Naive thymus-derived CD4-positive, alpha-beta T cell (primary cell): Measurements from ENCODE around the gene CLCA4. TPM values are rescaled to one million over a fixed set of nuclear protein-coding genes. Genes with fewer than 3 reads are reported as not detected.

ENCODE experiments used
- ATAC-seq: fragments of 150-1000 bp; cut with Tn5 transposase; 2 replicates; pipeline ENCODE4 v1.10.0; 2021; ENCODE audit warnings: mild to moderate bottlenecking, moderate library complexity
- CTCF ChIA-PET: fragments of 350-600 bp; sonication (Branson Sonifier 250); formaldehyde crosslinking; loops from one replicate; lab custom pipeline; 2021; ENCODE audit warnings: antibody characterized with exemption; lab: Charles Lee
- POLR2A ChIA-PET: fragments of 350-600 bp; sonication (Branson Sonifier 250); formaldehyde crosslinking; loops from one replicate; lab custom pipeline; 2021; ENCODE audit warnings: antibody characterized with exemption, inconsistent platforms; lab: Charles Lee
- DNase-seq, 9 donors: peaks; one replicate each; pipeline versions ENCODE4 v3.0.0 to v3.0.0-alpha.2; 2020 to 2022; ENCODE audit warnings: mixed read lengths in 1 of 9
- H3K27ac ChIP-seq: one replicate; pipeline ENCODE4 v1.7.0; 2013; ENCODE audit warnings: mild to moderate bottlenecking, low read depth, low read length, moderate library complexity
- H3K27me3 ChIP-seq, 2 donors: one replicate each; pipeline ENCODE4 v1.7.0; 2013; ENCODE audit warnings: low read length in 2 of 2, mild to moderate bottlenecking in 2 of 2, moderate library complexity in 2 of 2; ENCODE audit not compliant: control insufficient read depth in 2 of 2, insufficient read depth in 2 of 2
- H3K36me3 ChIP-seq, 3 experiments: 1 replicate in 2 of 3; 2 replicates in 1 of 3; pipeline ENCODE4 v1.7.0; 2013; ENCODE audit warnings: low read length in 3 of 3, mild to moderate bottlenecking in 3 of 3, moderate library complexity in 1 of 3; ENCODE audit not compliant: insufficient read depth in 3 of 3, control insufficient read depth in 2 of 3
- H3K4me1 ChIP-seq, 2 donors: one replicate each; pipeline ENCODE4 v1.7.0; 2013; ENCODE audit warnings: low read length in 2 of 2, mild to moderate bottlenecking in 2 of 2, moderate library complexity in 1 of 2; ENCODE audit not compliant: control insufficient read depth in 2 of 2, insufficient read depth in 2 of 2
- H3K4me3 ChIP-seq: 2 replicates; pipeline ENCODE4 v1.7.0; 2013; ENCODE audit warnings: mild to moderate bottlenecking, low read length
- H3K9me3 ChIP-seq, 3 experiments: 1 replicate in 2 of 3; 2 replicates in 1 of 3; pipeline ENCODE4 v1.7.0; 2013; ENCODE audit warnings: low read length in 3 of 3; ENCODE audit not compliant: control insufficient read depth in 2 of 3
- H3K27ac Mint-ChIP-seq, 9 donors: one replicate each; pipeline ENCODE4 v1.8.0; 2020 to 2022; ENCODE audit warnings: mixed read lengths in 9 of 9, mild to moderate bottlenecking in 8 of 9, moderate library complexity in 5 of 9, inconsistent platforms in 2 of 9
- H3K27me3 Mint-ChIP-seq, 5 donors: one replicate each; pipeline ENCODE4 v1.8.0; 2021 to 2022; ENCODE audit warnings: mixed read lengths in 5 of 5, mild to moderate bottlenecking in 1 of 5
- H3K36me3 Mint-ChIP-seq, 5 donors: one replicate each; pipeline ENCODE4 v1.8.0; 2020 to 2022; ENCODE audit warnings: mixed read lengths in 5 of 5, mild to moderate bottlenecking in 3 of 5, inconsistent platforms in 1 of 5
- H3K4me1 Mint-ChIP-seq, 7 donors: one replicate each; pipeline ENCODE4 v1.8.0; 2020 to 2022; ENCODE audit warnings: mixed read lengths in 7 of 7, mild to moderate bottlenecking in 3 of 7, inconsistent platforms in 1 of 7
- H3K4me3 Mint-ChIP-seq, 10 donors: one replicate each; pipeline ENCODE4 v1.8.0; 2020 to 2022; ENCODE audit warnings: mild to moderate bottlenecking in 10 of 10, mixed read lengths in 10 of 10, moderate library complexity in 6 of 10, inconsistent platforms in 2 of 10
- H3K9me3 Mint-ChIP-seq, 11 donors: one replicate each; pipeline ENCODE4 v1.8.0; 2020 to 2022; ENCODE audit warnings: mixed read lengths in 11 of 11, mild to moderate bottlenecking in 4 of 11, inconsistent platforms in 1 of 11, moderate library complexity in 1 of 11
- intact Hi-C, 2 donors: fragments of 100-400 bp; cut with micrococcal nuclease; formaldehyde crosslinking; loops; one replicate each; pipeline ENCODE4 v1.15.1; 2023
- polyA plus RNA-seq, 2 donors: library from polyadenylated mRNA; unstranded; fragments of 300-500 nt; fragmentation: Illumina TruSeq; gene quantifications; one replicate each; pipeline ENCODE4 v1.2.3, GENCODE V29; 2021
- total RNA-seq, 6 experiments: library from RNA in 5 of 6; stranded (reverse) in 5 of 6; gene quantifications; 1 replicate in 5 of 6; 2 replicates in 1 of 6; pipeline ENCODE4 v1.2.3 and lab custom pipeline; 2021 to 2026

CLCA4 gene
- total and polyA plus RNA-seq, 7 experiments from 2014 or later: not detected

DNA sequence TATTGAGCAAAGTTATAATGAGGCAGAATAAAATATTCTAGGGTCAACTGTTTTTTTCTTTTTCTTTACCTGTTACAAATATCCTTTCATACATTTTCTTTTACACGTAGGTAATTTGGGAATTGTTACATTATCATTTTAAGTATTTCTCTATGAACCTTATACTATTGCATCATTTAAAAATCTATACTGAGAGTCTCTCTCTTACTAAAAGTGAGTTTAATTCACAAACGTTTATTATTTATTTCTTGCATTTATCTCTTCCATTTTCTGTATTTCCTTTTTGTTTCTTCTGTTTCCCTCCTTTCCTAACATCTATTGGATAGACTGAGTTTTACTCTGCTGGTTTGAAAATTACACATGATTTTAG, 25.4 kb upstream of the CLCA4 start:
- POLR2A ChIA-PET: interaction anchor here (0.6 kb wide), 1 partner anchor 1244 kb away, joined by 3 read pairs; no protein-coding TSS in a partner anchor

DNA sequence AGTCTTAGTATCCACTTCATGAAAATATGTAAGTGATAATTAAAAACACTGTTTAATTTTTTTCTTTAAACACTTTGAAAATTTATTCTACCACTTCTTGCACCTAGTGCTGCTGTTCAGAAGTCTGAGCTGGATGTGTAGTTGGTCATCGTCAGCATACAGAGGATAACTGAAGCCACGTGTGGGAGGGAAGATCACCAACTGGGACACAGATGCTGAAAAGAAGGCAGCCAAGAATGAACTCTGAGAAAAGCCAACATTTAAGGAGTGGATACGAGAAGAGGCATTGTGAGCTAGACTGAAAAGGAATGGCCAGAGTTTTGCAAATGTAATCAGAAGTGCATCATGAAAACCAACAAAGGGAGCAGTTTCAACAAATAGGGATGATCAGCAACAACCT, 24.6 kb upstream of the CLCA4 start:
- ChIA-PET POLR2A (no interaction called here), CTCF (no interaction called here)
- no peaks in the 10 kb centered on the region for H3K36me3 ChIP-seq
- Mint-ChIP-seq H3K27me3 (no peaks in the 10 kb centered on the region), H3K4me3 (no peak overlapping the region), H3K27ac (no peak overlapping the region), H3K4me1 (no peaks in the 10 kb centered on the region), H3K9me3 (peaks cover 0 to 2% (median 0%) of the 10 kb centered on the region in 11 donors), H3K36me3 (no peaks in the 10 kb centered on the region)
- no peak for ATAC-seq
- H3K27me3 ChIP-seq: no peaks in the 10 kb centered on the region
- no peak for DNase-seq
- no peaks in the 10 kb centered on the region for H3K4me1 ChIP-seq
- no peak overlapping the region for H3K27ac ChIP-seq
- H3K4me3 ChIP-seq: no peak overlapping the region
- no peaks in the 10 kb centered on the region for H3K9me3 ChIP-seq
- intact Hi-C loops: no loop called here

More for the DNA sequence above, 25.4 kb upstream of the CLCA4 start:
- intact Hi-C loops: no loop called here
- Histone ChIP-seq H3K9me3 (no peaks in the 10 kb centered on the region), H3K4me1 (no peaks in the 10 kb centered on the region), H3K4me3 (no peak overlapping the region), H3K36me3 (no peaks in the 10 kb centered on the region), H3K27ac (no peak overlapping the region), H3K27me3 (no peaks in the 10 kb centered on the region)
- H3K36me3 Mint-ChIP-seq: no peaks in the 10 kb centered on the region
- peaks cover 0 to 2% (median 0%) of the 10 kb centered on the region in 11 donors for H3K9me3 Mint-ChIP-seq
- H3K27ac Mint-ChIP-seq: no peak overlapping the region
- no peaks in the 10 kb centered on the region for H3K27me3 Mint-ChIP-seq
- no peak for DNase-seq
- no peak overlapping the region for H3K4me3 Mint-ChIP-seq
- CTCF ChIA-PET: no interaction called here
- ATAC-seq: no peak
- H3K4me1 Mint-ChIP-seq: no peaks in the 10 kb centered on the region

DNA sequence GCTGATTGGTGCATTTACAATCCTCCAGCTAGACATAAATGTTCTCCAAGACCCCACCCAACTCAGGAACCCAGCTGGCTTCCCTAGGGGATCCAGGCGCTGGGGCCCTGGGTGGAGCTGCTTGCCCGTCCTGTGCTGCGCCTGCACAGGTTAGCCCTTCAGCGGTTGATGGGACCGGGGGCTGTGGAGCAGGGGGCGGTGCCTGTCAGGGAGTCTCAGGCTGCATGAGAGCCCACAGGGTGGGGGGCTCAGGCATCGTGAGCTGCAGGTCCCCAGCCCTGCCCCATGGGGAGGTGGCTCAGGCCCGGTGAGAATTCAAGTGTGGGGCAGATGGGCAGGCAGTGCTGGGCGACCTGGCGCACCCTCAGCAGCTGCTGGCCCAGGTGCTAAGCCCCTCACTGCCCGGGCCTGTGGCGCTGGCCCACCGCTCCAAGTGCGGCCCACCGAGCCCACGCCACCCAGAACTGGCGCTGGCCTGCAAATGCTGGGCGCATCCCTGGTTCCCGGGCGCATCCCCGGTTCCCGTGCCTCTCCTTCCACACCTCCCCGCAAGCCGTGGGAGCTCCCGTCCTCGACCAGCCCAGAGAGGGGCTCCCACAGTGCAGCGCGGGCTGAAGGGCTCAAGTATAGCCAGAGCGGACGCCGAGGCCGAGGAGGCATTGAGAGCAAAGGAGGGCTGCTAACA, 23.1 kb upstream of the CLCA4 start:
- Histone ChIP-seq H3K4me1 (no peaks in the 10 kb centered on the region), H3K27ac (no peak overlapping the region), H3K36me3 (no peaks in the 10 kb centered on the region), H3K27me3 (no peaks in the 10 kb centered on the region), H3K4me3 (no peak overlapping the region), H3K9me3 (no peaks in the 10 kb centered on the region)
- Mint-ChIP-seq H3K9me3 (peaks cover 0 to 2% (median 0%) of the 10 kb centered on the region in 11 donors), H3K27me3 (no peaks in the 10 kb centered on the region), H3K4me1 (no peaks in the 10 kb centered on the region), H3K27ac (no peak overlapping the region), H3K4me3 (no peak overlapping the region), H3K36me3 (no peaks in the 10 kb centered on the region)
- DNase-seq (no peak), ATAC-seq (no peak)
- ChIA-PET CTCF (no interaction called here), POLR2A (no interaction called here)
- intact Hi-C loops: no loop called here

DNA sequence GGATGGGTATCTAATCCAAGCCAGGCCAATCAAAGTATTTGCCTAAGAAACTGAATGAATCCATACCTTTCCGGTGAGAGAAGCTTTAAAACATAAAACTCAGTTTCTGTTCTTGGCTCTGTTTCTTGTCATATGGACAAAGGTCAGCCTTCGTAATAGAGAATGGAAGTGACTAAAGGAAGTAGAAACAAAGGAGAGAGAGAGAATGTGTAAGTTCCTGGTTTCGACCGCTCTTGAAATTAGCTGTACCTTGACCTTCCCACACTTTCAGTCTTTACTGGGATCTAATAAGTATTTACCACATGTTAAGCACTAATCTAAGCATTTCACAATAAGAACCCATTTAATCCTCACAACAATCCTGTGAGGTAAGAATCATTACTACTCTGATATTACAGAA, 19.6 kb upstream of the CLCA4 start:
- Mint-ChIP-seq H3K27me3 (peaks cover 0 to 5% (median 0%) of the 10 kb centered on the region in 5 donors), H3K27ac (no peak overlapping the region), H3K4me1 (no peaks in the 10 kb centered on the region), H3K4me3 (no peak overlapping the region), H3K36me3 (no peaks in the 10 kb centered on the region), H3K9me3 (peaks cover 0 to 5% (median 0%) of the 10 kb centered on the region in 11 donors)
- Histone ChIP-seq H3K27me3 (no peaks in the 10 kb centered on the region), H3K9me3 (no peaks in the 10 kb centered on the region), H3K4me3 (no peak overlapping the region), H3K36me3 (no peaks in the 10 kb centered on the region), H3K4me1 (no peaks in the 10 kb centered on the region), H3K27ac (no peak overlapping the region)
- ATAC-seq: no peak
- intact Hi-C loops: no loop called here
- CTCF ChIA-PET: no interaction called here
- no peak for DNase-seq
- POLR2A ChIA-PET: no interaction called here

DNA sequence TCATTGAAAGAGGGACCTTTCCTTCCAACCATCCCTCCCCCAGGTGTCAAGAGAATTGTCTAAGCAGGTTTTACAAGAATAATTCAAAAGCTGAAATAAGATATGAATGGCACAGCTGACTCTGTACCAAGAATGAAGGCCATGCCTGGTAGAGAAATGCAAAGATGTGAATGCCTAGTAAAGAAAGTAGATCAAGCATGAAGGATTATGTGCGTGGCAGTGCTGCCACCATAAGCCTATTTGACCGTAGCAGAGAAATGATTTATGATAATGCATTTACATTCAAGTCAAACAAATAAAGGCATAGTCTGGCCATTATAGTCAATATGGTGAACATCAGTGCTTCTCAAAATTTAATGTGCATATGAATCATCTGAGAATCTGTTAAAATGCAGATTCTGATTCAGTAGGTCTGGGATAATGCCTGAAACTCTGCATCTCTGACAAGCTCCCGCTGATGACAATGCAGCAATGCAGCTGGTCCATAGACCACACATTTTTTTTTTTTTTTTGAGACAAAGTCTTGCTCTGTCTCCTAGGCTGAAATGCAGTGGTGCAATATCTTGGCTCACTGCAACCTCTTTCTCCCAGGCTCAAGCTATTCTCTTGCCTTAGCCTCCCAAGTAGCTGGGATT, 16.6 kb upstream of the CLCA4 start:
- H3K36me3 ChIP-seq: no peaks in the 10 kb centered on the region
- no peak overlapping the region for H3K27ac ChIP-seq
- no peaks in the 10 kb centered on the region for H3K9me3 ChIP-seq
- H3K4me1 Mint-ChIP-seq: no peaks in the 10 kb centered on the region
- intact Hi-C loops: no loop called here
- DNase-seq (no peak), ATAC-seq (no peak)
- CTCF ChIA-PET: no interaction called here
- POLR2A ChIA-PET: no interaction called here
- H3K9me3 Mint-ChIP-seq: peaks cover 0 to 2% (median 0%) of the 10 kb centered on the region in 11 donors
- H3K4me3 Mint-ChIP-seq: no peak overlapping the region
- no peaks in the 10 kb centered on the region for H3K4me1 ChIP-seq
- H3K4me3 ChIP-seq: no peak overlapping the region
- peaks cover 4 to 16% (median 5%) of the 10 kb centered on the region in 5 donors for H3K27me3 Mint-ChIP-seq
- H3K27ac Mint-ChIP-seq: no peak overlapping the region
- H3K27me3 ChIP-seq: no peaks in the 10 kb centered on the region
- H3K36me3 Mint-ChIP-seq: no peaks in the 10 kb centered on the region

DNA sequence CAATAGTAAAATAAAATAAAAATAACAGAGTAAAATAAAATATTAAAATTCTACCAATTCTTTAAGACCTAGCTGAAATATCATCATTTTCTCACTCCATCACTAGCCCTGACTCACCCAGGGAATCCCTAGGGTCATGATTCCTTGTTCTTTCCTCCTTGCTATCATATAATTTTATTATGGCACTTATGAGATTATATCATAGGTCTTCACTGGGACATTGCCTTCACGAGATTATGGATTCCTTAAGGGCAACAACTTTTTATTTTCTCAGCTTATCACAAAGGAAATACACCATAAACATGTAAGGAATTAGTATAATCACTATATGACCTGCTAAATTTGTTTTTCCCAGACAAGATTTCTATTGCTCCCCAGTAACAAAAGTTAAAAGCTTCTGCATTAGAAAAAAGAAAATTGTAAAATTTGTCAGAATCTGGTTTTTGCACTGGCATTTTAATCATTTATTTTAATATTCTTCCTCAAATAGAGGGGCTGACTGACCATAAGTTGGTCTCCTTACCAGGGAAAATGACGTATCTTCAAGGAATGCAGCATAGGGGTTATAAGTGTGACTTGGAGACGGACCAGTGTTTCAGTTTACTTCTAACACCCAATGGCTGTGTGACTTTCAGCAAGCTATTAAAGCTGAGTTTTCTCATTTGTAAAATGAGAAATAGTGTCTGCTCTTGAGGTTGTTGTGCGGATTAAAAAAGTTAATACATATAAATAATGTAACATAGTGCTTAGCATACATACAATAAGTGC, 8.8 kb upstream of the CLCA4 start:
- no peaks in the 10 kb centered on the region for H3K4me1 ChIP-seq
- ChIA-PET CTCF (no interaction called here), POLR2A (no interaction called here)
- no peaks in the 10 kb centered on the region for H3K9me3 ChIP-seq
- Mint-ChIP-seq H3K4me3 (no peak overlapping the region), H3K36me3 (no peaks in the 10 kb centered on the region), H3K4me1 (no peaks in the 10 kb centered on the region), H3K27me3 (peaks cover 10 to 41% (median 30%) of the 10 kb centered on the region in 5 donors), H3K9me3 (peaks cover 0 to 3% (median 0%) of the 10 kb centered on the region in 11 donors), H3K27ac (no peak overlapping the region)
- no peak for ATAC-seq
- H3K27ac ChIP-seq: no peak overlapping the region
- no peaks in the 10 kb centered on the region for H3K36me3 ChIP-seq
- H3K4me3 ChIP-seq: no peak overlapping the region
- intact Hi-C loops: no loop called here
- no peak for DNase-seq
- H3K27me3 ChIP-seq: peaks cover 0 to 5% of the 10 kb centered on the region in 2 donors
